Neural progenitor cell (in vitro differentiated cells): ENCODE measurements around the gene EIF4EBP3. TPM values are rescaled to one million over a fixed set of nuclear protein-coding genes. Genes with fewer than 3 reads are reported as not detected.

Experiments
- DNase-seq: peaks from one replicate; pipeline ENCODE4 v3.0.0-alpha.2; 2016; ENCODE audit warnings: low spot score
- H2AFZ ChIP-seq: fragments of 200-600 bp; sonication (generic); replicated peaks from 2 replicates; pipeline ENCODE4 v1.6.1; 2016; ENCODE audit warnings: antibody characterized with exemption
- H3F3A ChIP-seq: fragments of 200-600 bp; sonication (generic); 2 replicates; pipeline ENCODE4 v1.6.1; 2016; ENCODE audit warnings: antibody characterized with exemption, low read depth
- H3K27ac ChIP-seq: fragments of 200-600 bp; sonication (generic); 2 replicates; pipeline ENCODE4 v1.5.1; 2016; ENCODE audit warnings: mild to moderate bottlenecking
- H3K27me3 ChIP-seq: fragments of 200-600 bp; sonication (generic); 2 replicates; pipeline ENCODE4 v1.6.1; 2016; ENCODE audit warnings: mild to moderate bottlenecking, moderate library complexity
- H3K36me3 ChIP-seq: fragments of 200-600 bp; sonication (generic); 2 replicates; pipeline ENCODE4 v1.5.1; 2016
- H3K4me1 ChIP-seq: fragments of 200-600 bp; sonication (generic); 2 replicates; pipeline ENCODE4 v1.6.1; 2016; ENCODE audit warnings: mixed run types
- H3K4me2 ChIP-seq: fragments of 200-600 bp; sonication (generic); 2 replicates; pipeline ENCODE4 v1.6.1; 2016
- H3K4me3 ChIP-seq: fragments of 200-600 bp; sonication (generic); 2 replicates; pipeline ENCODE4 v1.5.1; 2016
- H3K79me2 ChIP-seq: fragments of 200-600 bp; sonication (generic); 2 replicates; pipeline ENCODE4 v1.6.1; 2016; ENCODE audit warnings: low read depth
- H3K9ac ChIP-seq: fragments of 200-600 bp; sonication (generic); 2 replicates; pipeline ENCODE4 v1.6.1; 2016
- H3K9me3 ChIP-seq: fragments of 200-600 bp; sonication (generic); 2 replicates; pipeline ENCODE4 v1.5.1; 2016; ENCODE audit warnings: low read depth
- H4K20me1 ChIP-seq: fragments of 200-600 bp; sonication (generic); 2 replicates; pipeline ENCODE4 v1.6.1; 2016; ENCODE audit warnings: low read depth
- H3K27ac Mint-ChIP-seq: 3 replicates; pipeline ENCODE4 v1.8.0; 2021; ENCODE audit warnings: mixed read lengths
- H3K27me3 Mint-ChIP-seq: 2 replicates; pipeline ENCODE4 v1.8.0; 2022; ENCODE audit warnings: low read depth, mild to moderate bottlenecking, inconsistent platforms, moderate library complexity, mixed read lengths; ENCODE audit not compliant: insufficient read depth
- H3K36me3 Mint-ChIP-seq: 3 replicates; pipeline ENCODE4 v1.8.0; 2021; ENCODE audit warnings: mixed read lengths
- H3K4me1 Mint-ChIP-seq: 3 replicates; pipeline ENCODE4 v1.8.0; 2021; ENCODE audit warnings: mixed read lengths
- H3K4me3 Mint-ChIP-seq: 3 replicates; pipeline ENCODE4 v1.8.0; 2021; ENCODE audit warnings: mild to moderate bottlenecking, moderate library complexity, mixed read lengths
- H3K9me3 Mint-ChIP-seq: 3 replicates; pipeline ENCODE4 v1.8.0; 2020; ENCODE audit warnings: mixed read lengths
- CTCF ChIP-seq: fragments of 200-600 bp; sonication (generic); IDR thresholded peaks from 2 replicates; pipeline ENCODE4 v1.5.1; 2017; ENCODE audit warnings: antibody characterized with exemption, mild to moderate bottlenecking
- EZH2 ChIP-seq: fragments of 200-600 bp; sonication (generic); IDR thresholded peaks from 2 replicates; pipeline ENCODE4 v1.6.1; 2017; ENCODE audit warnings: antibody characterized with exemption, mild to moderate bottlenecking, moderate library complexity
- EZH2phosphoT487 ChIP-seq: fragments of 200-600 bp; sonication (generic); IDR thresholded peaks from 2 replicates; pipeline ENCODE4 v1.6.1; 2017; ENCODE audit warnings: antibody characterized with exemption
- total RNA-seq: library from RNA; depleted of rRNA; stranded (reverse); fragments of >200 nt; gene quantifications from 2 replicates; pipeline ENCODE4 v1.2.3, GENCODE V29; 2015; ENCODE audit warnings: low replicate concordance

The EIF4EBP3 gene
- total RNA-seq, 1 donor from 2014 or later: 1.1 TPM

GRCh38 chr5:140546851-140547507, 483 bp upstream of the EIF4EBP3 start:
- H3K4me1 ChIP-seq: peaks cover 10% of the 10 kb centered on the region
- Mint-ChIP-seq H3K27me3 (peaks cover 5% of the 10 kb centered on the region), H3K27ac (no peak overlapping the region), H3K36me3 (peaks cover 27% of the 10 kb centered on the region), H3K9me3 (no peaks in the 10 kb centered on the region), H3K4me1 (peaks cover 23% of the 10 kb centered on the region), H3K4me3 (peak overlapping the region; percentile 73)
- H3K79me2 ChIP-seq: no peaks in the 10 kb centered on the region
- peak overlapping the region; percentile 51 for H3K4me3 ChIP-seq
- no peak for DNase-seq
- peak overlapping the region; percentile 81 for H3K4me2 ChIP-seq
- H3K36me3 ChIP-seq: no peaks in the 10 kb centered on the region
- H3K27me3 ChIP-seq: no peaks in the 10 kb centered on the region
- peaks cover 21% of the 10 kb centered on the region for H4K20me1 ChIP-seq
- peaks cover 37% of the 10 kb centered on the region for H3F3A ChIP-seq
- peak overlapping the region; percentile 28 for H2AFZ ChIP-seq
- TF ChIP-seq EZH2: no peak
- TF ChIP-seq CTCF: no peak
- no peak for TF ChIP-seq EZH2phosphoT487
- peak overlapping the region; percentile 6 for H3K9ac ChIP-seq
- H3K27ac ChIP-seq: peak overlapping the region; percentile 15
- H3K9me3 ChIP-seq: no peaks in the 10 kb centered on the region

GRCh38 chr5:140548300-140548688, 832 bp downstream of the EIF4EBP3 start:
- Histone ChIP-seq H2AFZ (no peak overlapping the region), H3K36me3 (no peaks in the 10 kb centered on the region), H3K9ac (no peak overlapping the region), H3K27ac (no peak overlapping the region), H3K4me2 (peak overlapping the region; percentile 81), H3K4me1 (peaks cover 10% of the 10 kb centered on the region), H3K9me3 (no peaks in the 10 kb centered on the region), H3F3A (peaks cover 37% of the 10 kb centered on the region), H3K79me2 (peaks cover 9% of the 10 kb centered on the region), H3K4me3 (peak overlapping the region; percentile 51), H3K27me3 (no peaks in the 10 kb centered on the region), H4K20me1 (peaks cover 23% of the 10 kb centered on the region)
- H3K4me1 Mint-ChIP-seq: peaks cover 23% of the 10 kb centered on the region
- peak overlapping the region; percentile 57 for H3K4me3 Mint-ChIP-seq
- peaks cover 30% of the 10 kb centered on the region for H3K36me3 Mint-ChIP-seq
- peaks cover 5% of the 10 kb centered on the region for H3K27me3 Mint-ChIP-seq
- no peak for DNase-seq
- TF ChIP-seq EZH2phosphoT487 (no peak), EZH2 (no peak), CTCF (no peak)
- no peak overlapping the region for H3K27ac Mint-ChIP-seq
- H3K9me3 Mint-ChIP-seq: no peaks in the 10 kb centered on the region

GRCh38 chr5:140548791-140549190, 1.3 kb downstream of the EIF4EBP3 start:
- no peak overlapping the region for H3K27ac ChIP-seq
- peaks cover 32% of the 10 kb centered on the region for H3K36me3 Mint-ChIP-seq
- H3K27ac Mint-ChIP-seq: peak overlapping the region; percentile 69
- no peaks in the 10 kb centered on the region for H3K27me3 ChIP-seq
- H3K9me3 Mint-ChIP-seq: no peaks in the 10 kb centered on the region
- peaks cover 23% of the 10 kb centered on the region for H4K20me1 ChIP-seq
- no peak overlapping the region for H3K4me3 Mint-ChIP-seq
- no peak overlapping the region for H2AFZ ChIP-seq
- peaks cover 13% of the 10 kb centered on the region for H3K79me2 ChIP-seq
- no peaks in the 10 kb centered on the region for H3K36me3 ChIP-seq
- no peak overlapping the region for H3K9ac ChIP-seq
- H3F3A ChIP-seq: peaks cover 37% of the 10 kb centered on the region
- no peaks in the 10 kb centered on the region for H3K9me3 ChIP-seq
- peaks cover 5% of the 10 kb centered on the region for H3K27me3 Mint-ChIP-seq
- DNase-seq: no peak
- peaks cover 23% of the 10 kb centered on the region for H3K4me1 Mint-ChIP-seq
- H3K4me3 ChIP-seq: no peak overlapping the region
- TF ChIP-seq EZH2phosphoT487: no peak
- peak overlapping the region; percentile 81 for H3K4me2 ChIP-seq
- peaks cover 10% of the 10 kb centered on the region for H3K4me1 ChIP-seq
